RWPE2 (cell line): ENCODE data around the gene DOK6.

Source experiments
- ATAC-seq: fragments of 200-7000 bp; cut with Tn5 transposase; 3 replicates; pipeline ENCODE4 v1.9.1; 2021; ENCODE audit warnings: low read depth
- DNase-seq: peaks from one replicate; pipeline ENCODE4 v3.0.0-alpha.2; 2020; ENCODE audit warnings: low spot score
- H3K27ac ChIP-seq: fragments of 450-650 bp; 2 replicates; pipeline ENCODE4 v1.5.1; 2017; ENCODE audit warnings: mild to moderate bottlenecking; ENCODE audit not compliant: poor library complexity, severe bottlenecking
- H3K27me3 ChIP-seq: fragments of 250-450 bp; sonication (Bioruptor Pico); 2 replicates; pipeline ENCODE4 v1.5.1; 2021; ENCODE audit warnings: mild to moderate bottlenecking, moderate library complexity; ENCODE audit not compliant: insufficient read depth, poor library complexity, severe bottlenecking
- H3K36me3 ChIP-seq: fragments of 250-450 bp; sonication (Bioruptor Pico); 2 replicates; pipeline ENCODE4 v1.5.1; 2020; ENCODE audit warnings: low read depth, mild to moderate bottlenecking, moderate library complexity
- H3K4me1 ChIP-seq: fragments of 250-450 bp; sonication (Bioruptor Pico); 2 replicates; pipeline ENCODE4 v1.5.1; 2021; ENCODE audit warnings: mild to moderate bottlenecking, moderate library complexity; ENCODE audit not compliant: insufficient read depth, poor library complexity, severe bottlenecking
- H3K4me3 ChIP-seq: fragments of 250-450 bp; sonication (Bioruptor Pico); 2 replicates; pipeline ENCODE4 v1.5.1; 2021; ENCODE audit warnings: mild to moderate bottlenecking, moderate library complexity; ENCODE audit not compliant: severe bottlenecking
- H3K9me3 ChIP-seq: fragments of 250-450 bp; sonication (Bioruptor Pico); 2 replicates; pipeline ENCODE4 v1.5.1; 2021; ENCODE audit warnings: mild to moderate bottlenecking, moderate library complexity; ENCODE audit not compliant: severe bottlenecking
- CTCF ChIP-seq: fragments of 450-650 bp; IDR thresholded peaks from one replicate; pipeline ENCODE4 v1.5.1; 2017; ENCODE audit warnings: mild to moderate bottlenecking, moderate library complexity; ENCODE audit not compliant: poor library complexity, severe bottlenecking

Gene DOK6

GRCh38 chr18:69703461-69703860 lies 302.8 kb downstream of the DOK6 start:
- H3K4me1 ChIP-seq, result no peaks in the 10 kb centered on the region
- no peak overlapping the region for H3K27ac ChIP-seq
- no peak for TF ChIP-seq CTCF
- peaks cover 3% of the 10 kb centered on the region for H3K9me3 ChIP-seq
- no peaks in the 10 kb centered on the region for H3K27me3 ChIP-seq
- ATAC-seq (peak; percentile 41; the same call in 1 of the 3 replicates), DNase-seq (no peak)
- H3K36me3 ChIP-seq, result no peaks in the 10 kb centered on the region
- H3K4me3 ChIP-seq, result no peak overlapping the region

GRCh38 chr18:69705987-69706386 lies 305.3 kb downstream of the DOK6 start:
- H3K9me3 ChIP-seq, result peaks cover 3% of the 10 kb centered on the region
- no peak for DNase-seq
- H3K4me1 ChIP-seq, result no peaks in the 10 kb centered on the region
- ATAC-seq, result no peak
- no peak overlapping the region for H3K27ac ChIP-seq
- no peaks in the 10 kb centered on the region for H3K36me3 ChIP-seq
- no peak overlapping the region for H3K4me3 ChIP-seq
- no peaks in the 10 kb centered on the region for H3K27me3 ChIP-seq
- TF ChIP-seq CTCF, result no peak

DNA sequence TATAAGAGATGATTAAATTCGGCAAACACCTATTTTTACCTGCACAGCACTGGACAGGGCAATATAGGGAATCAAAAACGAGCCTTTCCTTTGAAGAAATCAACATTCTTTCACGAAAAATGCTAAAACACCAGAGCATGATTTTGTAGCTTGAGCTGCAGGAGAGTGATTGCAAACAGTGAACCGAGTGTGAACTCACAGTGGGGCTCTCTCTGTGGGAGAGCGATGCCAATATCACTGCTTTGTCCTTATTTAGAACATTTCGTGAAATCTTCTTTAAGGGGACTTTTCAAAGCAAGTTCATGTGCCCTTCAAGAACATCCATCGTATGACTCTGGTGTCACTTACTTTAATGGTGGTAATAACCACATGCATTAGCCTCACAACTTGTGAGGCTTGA lies 308.2 kb downstream of the DOK6 start:
- H3K4me1 ChIP-seq, result no peaks in the 10 kb centered on the region
- no peak for TF ChIP-seq CTCF
- no peaks in the 10 kb centered on the region for H3K9me3 ChIP-seq
- ATAC-seq (no peak), DNase-seq (no peak)
- H3K27me3 ChIP-seq, result no peaks in the 10 kb centered on the region
- H3K36me3 ChIP-seq, result no peaks in the 10 kb centered on the region
- no peak overlapping the region for H3K27ac ChIP-seq
- no peak overlapping the region for H3K4me3 ChIP-seq

DNA sequence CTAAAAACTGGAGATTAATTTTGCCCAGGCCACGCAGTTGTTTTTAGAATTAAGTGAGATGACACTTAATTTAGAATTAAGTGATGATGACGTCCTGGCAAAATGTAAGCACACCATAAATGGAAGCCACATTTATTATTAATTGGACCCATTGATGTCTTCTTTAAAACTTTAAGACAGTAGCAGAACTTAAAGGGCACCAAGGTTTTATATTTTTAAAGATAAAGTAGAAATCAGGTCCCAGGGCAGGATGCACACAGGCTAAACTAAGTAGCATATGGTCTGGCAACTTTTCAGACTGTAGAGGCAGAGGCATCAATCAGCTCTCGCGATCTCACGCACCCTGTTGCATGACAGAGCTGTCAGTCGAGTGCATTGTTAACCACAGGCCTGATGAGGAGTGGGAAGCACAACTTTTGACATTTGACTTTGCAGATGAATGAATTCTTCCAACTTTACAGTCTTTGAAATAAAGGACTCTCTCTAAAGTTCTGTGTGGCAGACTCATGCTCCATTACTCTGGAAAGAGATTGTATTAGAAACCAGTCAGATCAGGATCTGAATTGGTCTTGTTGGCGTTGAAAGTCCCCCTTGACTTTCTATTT lies 314.6 kb downstream of the DOK6 start:
- ATAC-seq (no peak), DNase-seq (no peak)
- no peak for TF ChIP-seq CTCF
- H3K4me3 ChIP-seq, result no peak overlapping the region
- H3K27me3 ChIP-seq, result no peaks in the 10 kb centered on the region
- no peaks in the 10 kb centered on the region for H3K9me3 ChIP-seq
- no peaks in the 10 kb centered on the region for H3K36me3 ChIP-seq
- H3K27ac ChIP-seq, result no peak overlapping the region
- no peaks in the 10 kb centered on the region for H3K4me1 ChIP-seq

GRCh38 chr18:69717586-69717985 lies 316.9 kb downstream of the DOK6 start:
- DNase-seq, result no peak
- H3K27ac ChIP-seq, result no peak overlapping the region
- ATAC-seq, result no peak
- H3K4me1 ChIP-seq, result no peaks in the 10 kb centered on the region
- H3K27me3 ChIP-seq, result no peaks in the 10 kb centered on the region
- no peaks in the 10 kb centered on the region for H3K9me3 ChIP-seq
- no peak overlapping the region for H3K4me3 ChIP-seq
- H3K36me3 ChIP-seq, result no peaks in the 10 kb centered on the region
- no peak for TF ChIP-seq CTCF
